NK-92 (cell line): ENCODE data around the gene LGALS1.
A peak's percentile ranks its signal among the peaks of the same experiment; 100 is the strongest.
"Not testable (repeated sequence)": the region's sequence is repeated elsewhere in the genome, so short reads cannot be mapped to it uniquely, and the experiment has no call there.

Experiments
- DNase-seq: peaks from one replicate; lab custom pipeline; 2025; ENCODE audit not compliant: unreplicated experiment; lab: John Stamatoyannopoulos, UW

Gene LGALS1

GRCh38 chr22:37686002-37686982 is 10.9 kb downstream of the LGALS1 start, which contains the start of gene NOL12:
Gene NOL12 (plus strand): TSS chr22:37686343. CDS start chr22:37686393, 50 bp downstream.
- no peak for DNase-seq

- no peak for DNase-seq
Observed at GRCh38 chr22:37690407-37690806, 15.0 kb downstream of the LGALS1 start.

- no peak for DNase-seq
Observed at GRCh38 chr22:37690901-37691504, 15.6 kb downstream of the LGALS1 start.

- no peak for DNase-seq
Observed at GRCh38 chr22:37692627-37693285, 17.3 kb downstream of the LGALS1 start.

- DNase-seq, result not testable (repeated sequence)
Observed at GRCh38 chr22:37694131-37694530, 18.7 kb downstream of the LGALS1 start.

GRCh38 chr22:37696260-37696656 is 20.8 kb downstream of the LGALS1 start:
- not testable (repeated sequence) for DNase-seq

GRCh38 chr22:37696657-37697537 is 21.5 kb downstream of the LGALS1 start, which contains the start of gene TRIOBP:
Gene TRIOBP (plus strand): TSS chr22:37697048. CDS start chr22:37701366, 4,318 bp downstream.
- DNase-seq, result peak; percentile 8

GRCh38 chr22:37697538-37697835 is 22.1 kb downstream of the LGALS1 start:
- DNase-seq, result no peak

GRCh38 chr22:37701141-37701786 is 25.8 kb downstream of the LGALS1 start:
- no peak for DNase-seq

- DNase-seq, result no peak
Observed at GRCh38 chr22:37703906-37704305, 28.5 kb downstream of the LGALS1 start.

- DNase-seq, result no peak
Observed at GRCh38 chr22:37704645-37705044, 29.2 kb downstream of the LGALS1 start.

- DNase-seq, result no peak
Observed at GRCh38 chr22:37705205-37705604, 29.8 kb downstream of the LGALS1 start.

- no peak for DNase-seq
Observed at GRCh38 chr22:37708580-37709444, 33.4 kb downstream of the LGALS1 start.

GRCh38 chr22:37709445-37709765 is 34.0 kb downstream of the LGALS1 start:
- DNase-seq, result no peak

GRCh38 chr22:37710675-37711074 is 35.2 kb downstream of the LGALS1 start:
- no peak for DNase-seq

GRCh38 chr22:37711490-37711889 is 36.1 kb downstream of the LGALS1 start:
- no peak for DNase-seq

GRCh38 chr22:37713761-37714160 is 38.3 kb downstream of the LGALS1 start:
- no peak for DNase-seq

- DNase-seq, result no peak
Observed at GRCh38 chr22:37714634-37715033, 39.2 kb downstream of the LGALS1 start.

- DNase-seq, result no peak
Observed at GRCh38 chr22:37715760-37716159, 40.3 kb downstream of the LGALS1 start.
